Activated T-helper 9 cell treated with anti-CD3 and anti-CD28 coated beads, Interleukin-2, amount 50 U/mL, for 16 hours (primary cell): ENCODE results near the gene FGFRL1.

Source experiments
- DNase-seq: peaks from one replicate; pipeline ENCODE4 v3.0.0-alpha.2; 2020; ENCODE audit warnings: low read depth

Gene FGFRL1

GRCh38 chr4:1075809-1076699 is 64.6 kb downstream of the FGFRL1 start:
- no peak for DNase-seq
